ENCODE results near the gene C3orf33. TPM values are rescaled to one million over a fixed set of nuclear protein-coding genes. Genes with fewer than 3 reads are reported as not detected.

C3orf33 gene
- total and polyA plus RNA-seq, 9 of the 15 experiments (the other 6 are each of a cell fraction or from before 2014, with no cell fraction given) = 4.1 to 10.2 (median 6.0) TPM

DNA sequence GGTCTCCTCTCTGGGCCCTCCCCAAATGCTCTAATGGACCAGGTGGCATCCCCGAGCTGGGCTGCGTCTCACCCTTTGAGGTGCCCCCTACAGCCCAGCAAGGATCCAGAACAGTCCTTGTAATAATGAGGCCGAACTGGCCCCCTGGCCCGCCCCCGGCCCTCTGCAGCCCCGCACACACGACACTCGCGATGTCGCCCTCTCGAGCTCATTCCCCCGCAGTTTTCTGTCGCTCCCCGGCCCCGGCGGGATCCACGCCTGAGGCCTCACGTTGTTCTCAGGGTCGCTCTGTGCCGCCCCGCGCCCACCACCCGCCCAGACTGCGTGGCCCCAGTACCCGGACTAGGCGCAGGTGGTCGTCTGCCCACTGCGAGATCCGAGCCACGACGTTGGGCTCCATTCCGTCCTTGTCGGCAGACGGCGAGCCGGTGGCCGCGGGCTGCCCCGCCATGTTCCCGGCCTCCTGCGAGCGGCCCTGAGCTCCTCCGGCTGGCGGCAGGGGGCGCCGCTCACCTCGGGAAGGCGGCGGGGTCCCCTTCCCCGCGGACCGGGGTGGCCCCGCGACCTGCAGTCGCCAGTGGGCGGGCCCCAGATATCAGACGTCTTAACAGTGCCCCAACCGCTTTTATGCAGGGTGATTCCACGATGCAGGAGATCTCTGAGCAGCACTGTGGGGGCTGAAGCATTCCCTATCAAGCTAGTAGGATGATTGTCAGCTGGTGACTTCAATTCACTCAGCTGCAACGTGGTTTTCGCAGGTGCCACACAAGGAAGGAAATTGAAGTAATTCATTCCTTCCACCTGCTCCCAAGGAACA lies at the start of gene C3orf33 (continued):
- TF ChIP-seq HOMEZ (CRISPR knock-in tag; IDR thresholded peaks at IDR 0.05) (no peak), SIRT6 (IDR thresholded peaks at IDR 0.05; ENCODE audit: low read depth, low read length) (no peak), MXI1 (IDR thresholded peaks at IDR 0.05; ENCODE audit: low read depth, low read length) (no peak), JUNB (CRISPR knock-in tag; conservative IDR thresholded peaks at IDR 0.05) (no peak), CREB3 (tag; conservative IDR thresholded peaks at IDR 0.05; ENCODE audit: low read depth) (no peak), SMC3 (conservative IDR thresholded peaks at IDR 0.05; ENCODE audit: insufficient read depth, low read depth, low read length) (peak; percentile 87), CEBPB (tag; IDR thresholded peaks at IDR 0.05) (no peak), ESRRB (CRISPR knock-in tag; IDR thresholded peaks at IDR 0.05; ENCODE audit: borderline replicate concordance) (no peak), KAT7 (CRISPR knock-in tag; IDR thresholded peaks at IDR 0.05; ENCODE audit: borderline replicate concordance) (peak; percentile 86)
- TF ChIP-seq, protein P1, sequence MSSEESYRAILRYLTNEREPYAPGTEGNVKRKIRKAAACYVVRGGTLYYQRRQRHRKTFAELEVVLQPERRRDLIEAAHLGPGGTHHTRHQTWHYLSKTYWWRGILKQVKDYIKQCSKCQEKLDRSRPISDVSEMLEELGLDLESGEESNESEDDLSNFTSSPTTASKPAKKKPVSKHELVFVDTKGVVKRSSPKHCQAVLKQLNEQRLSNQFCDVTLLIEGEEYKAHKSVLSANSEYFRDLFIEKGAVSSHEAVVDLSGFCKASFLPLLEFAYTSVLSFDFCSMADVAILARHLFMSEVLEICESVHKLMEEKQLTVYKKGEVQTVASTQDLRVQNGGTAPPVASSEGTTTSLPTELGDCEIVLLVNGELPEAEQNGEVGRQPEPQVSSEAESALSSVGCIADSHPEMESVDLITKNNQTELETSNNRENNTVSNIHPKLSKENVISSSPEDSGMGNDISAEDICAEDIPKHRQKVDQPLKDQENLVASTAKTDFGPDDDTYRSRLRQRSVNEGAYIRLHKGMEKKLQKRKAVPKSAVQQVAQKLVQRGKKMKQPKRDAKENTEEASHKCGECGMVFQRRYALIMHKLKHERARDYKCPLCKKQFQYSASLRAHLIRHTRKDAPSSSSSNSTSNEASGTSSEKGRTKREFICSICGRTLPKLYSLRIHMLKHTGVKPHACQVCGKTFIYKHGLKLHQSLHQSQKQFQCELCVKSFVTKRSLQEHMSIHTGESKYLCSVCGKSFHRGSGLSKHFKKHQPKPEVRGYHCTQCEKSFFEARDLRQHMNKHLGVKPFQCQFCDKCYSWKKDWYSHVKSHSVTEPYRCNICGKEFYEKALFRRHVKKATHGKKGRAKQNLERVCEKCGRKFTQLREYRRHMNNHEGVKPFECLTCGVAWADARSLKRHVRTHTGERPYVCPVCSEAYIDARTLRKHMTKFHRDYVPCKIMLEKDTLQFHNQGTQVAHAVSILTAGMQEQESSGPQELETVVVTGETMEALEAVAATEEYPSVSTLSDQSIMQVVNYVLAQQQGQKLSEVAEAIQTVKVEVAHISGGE (CRISPR knock-in tag; IDR thresholded peaks at IDR 0.05) = peak in 1 of 3 experiments; percentile 88; a peak in 2 of 6 replicates
- TF ChIP-seq, protein P2, sequence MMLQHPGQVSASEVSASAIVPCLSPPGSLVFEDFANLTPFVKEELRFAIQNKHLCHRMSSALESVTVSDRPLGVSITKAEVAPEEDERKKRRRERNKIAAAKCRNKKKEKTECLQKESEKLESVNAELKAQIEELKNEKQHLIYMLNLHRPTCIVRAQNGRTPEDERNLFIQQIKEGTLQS (IDR thresholded peaks at IDR 0.05) = no peak
- TF ChIP-seq, protein P2 (CRISPR knock-in tag; conservative IDR thresholded peaks at IDR 0.05) = 0 out of 2 replicates have a peak, but pooled peaks have one; percentile 19
